HEK293 (cell line): ENCODE results near the gene QSOX1.

ENCODE experiments used
- CTCF ChIA-PET: fragments of 350-600 bp; formaldehyde crosslinking; extraction: SDS; loops from one replicate; lab custom pipeline; 2021; ENCODE audit warnings: antibody characterized with exemption; lab: Yijun Ruan, JAX
- POLR2A ChIA-PET: fragments of 300-600 bp; formaldehyde crosslinking; extraction: SDS; loops from one replicate; lab custom pipeline; 2020; ENCODE audit warnings: antibody characterized with exemption, inconsistent platforms; lab: Yijun Ruan, JAX
- H3K27ac ChIP-seq: fragments of 200-500 bp; sonication (Bioruptor generic); 2 replicates; pipeline ENCODE4 v1.5.1; 2014; ENCODE audit warnings: low read depth, low read length, control low read depth, inconsistent platforms; ENCODE audit errors: extremely low read depth
- H3K36me3 ChIP-seq, 2 experiments: fragments of 200-500 bp in 1 of 2; sonication (Bioruptor generic) in 1 of 2; 1 replicate in 1 of 2; 2 replicates in 1 of 2; pipeline ENCODE4 v1.5.1; 2014 to 2017; ENCODE audit warnings: inconsistent platforms in 2 of 2, low read length in 2 of 2; ENCODE audit not compliant: control insufficient read depth in 2 of 2, insufficient read depth in 1 of 2
- H3K4me1 ChIP-seq: fragments of 200-500 bp; sonication (Bioruptor generic); 2 replicates; pipeline ENCODE4 v1.5.1; 2014; ENCODE audit warnings: mild to moderate bottlenecking, low read length, inconsistent platforms; ENCODE audit not compliant: control insufficient read depth, insufficient read depth
- H3K4me3 ChIP-seq: 2 replicates; pipeline ENCODE4 v1.5.1; 2011; ENCODE audit warnings: low read depth, mild to moderate bottlenecking, control low read depth, low read length, moderate library complexity
- H3K9me3 ChIP-seq: fragments of 200-500 bp; sonication (Bioruptor generic); 2 replicates; pipeline ENCODE4 v1.5.1; 2014; ENCODE audit warnings: low read depth, low read length, inconsistent platforms; ENCODE audit not compliant: control insufficient read depth, insufficient read depth
- GFI1B ChIP-seq: fragments of 450-650 bp; formaldehyde crosslinking; IDR thresholded peaks from 2 replicates; pipeline ENCODE4 v1.5.1; 2016; ENCODE audit warnings: missing biosample characterization, missing genetic modification characterization
- HOXC10 ChIP-seq: sonication (generic); formaldehyde crosslinking; IDR thresholded peaks from 2 replicates; pipeline ENCODE4 v1.8.1; 2023; ENCODE audit warnings: mild to moderate bottlenecking, missing genetic modification reagents
- IKZF3 ChIP-seq: fragments of 450-650 bp; IDR thresholded peaks from 2 replicates; pipeline ENCODE4 v1.5.0; 2018; ENCODE audit warnings: missing biosample characterization, mild to moderate bottlenecking, missing genetic modification characterization, moderate library complexity
- INSM2 ChIP-seq: fragments of 450-650 bp; formaldehyde crosslinking; IDR thresholded peaks from 2 replicates; pipeline ENCODE4 v1.5.1; 2016; ENCODE audit warnings: missing biosample characterization, missing genetic modification characterization
- MYNN ChIP-seq: fragments of 450-650 bp; formaldehyde crosslinking; IDR thresholded peaks from 2 replicates; pipeline ENCODE4 v1.5.1; 2016; ENCODE audit warnings: missing biosample characterization, missing genetic modification characterization, borderline replicate concordance
- PATZ1 ChIP-seq: fragments of 450-650 bp; formaldehyde crosslinking; IDR thresholded peaks from 2 replicates; pipeline ENCODE4 v1.5.1; 2016; ENCODE audit warnings: missing biosample characterization, missing genetic modification characterization
- SP7 ChIP-seq: fragments of 450-650 bp; formaldehyde crosslinking; IDR thresholded peaks from 2 replicates; pipeline ENCODE4 v1.5.1; 2016; ENCODE audit warnings: missing biosample characterization, missing genetic modification characterization
- TRIM28 ChIP-seq: IDR thresholded peaks from 2 replicates; pipeline ENCODE4 v1.6.1; 2011; ENCODE audit warnings: low read length, control low read depth, borderline replicate concordance
- YY2 ChIP-seq: fragments of 450-650 bp; formaldehyde crosslinking; IDR thresholded peaks from 2 replicates; pipeline ENCODE4 v1.5.1; 2016; ENCODE audit warnings: missing biosample characterization, missing genetic modification characterization
- ZBTB44 ChIP-seq: fragments of 450-650 bp; IDR thresholded peaks from 2 replicates; pipeline ENCODE4 v1.5.1; 2018; ENCODE audit warnings: missing biosample characterization, mild to moderate bottlenecking, missing genetic modification characterization
- ZBTB6 ChIP-seq: fragments of 450-650 bp; formaldehyde crosslinking; IDR thresholded peaks from 2 replicates; pipeline ENCODE4 v1.5.1; 2017; ENCODE audit warnings: missing biosample characterization, missing genetic modification characterization
- ZNF157 ChIP-seq: fragments of 450-650 bp; formaldehyde crosslinking; IDR thresholded peaks from 2 replicates; pipeline ENCODE4 v1.5.1; 2016; ENCODE audit warnings: missing biosample characterization, missing genetic modification characterization
- ZNF174 ChIP-seq: fragments of 450-650 bp; formaldehyde crosslinking; IDR thresholded peaks from 2 replicates; pipeline ENCODE4 v1.5.0; 2017; ENCODE audit warnings: missing biosample characterization, mild to moderate bottlenecking, missing genetic modification characterization
- ZNF24 ChIP-seq: fragments of 450-650 bp; formaldehyde crosslinking; IDR thresholded peaks from 2 replicates; pipeline ENCODE4 v1.5.1; 2016; ENCODE audit warnings: missing biosample characterization, missing genetic modification characterization
- ZNF426 ChIP-seq: fragments of 450-650 bp; formaldehyde crosslinking; IDR thresholded peaks from 2 replicates; pipeline ENCODE4 v1.5.1; 2017; ENCODE audit warnings: missing biosample characterization, missing genetic modification characterization, mild to moderate bottlenecking, inconsistent platforms, moderate library complexity
- ZNF561 ChIP-seq: fragments of 450-650 bp; IDR thresholded peaks from 2 replicates; pipeline ENCODE4 v1.5.1; 2018; ENCODE audit warnings: missing biosample characterization, missing genetic modification characterization, borderline replicate concordance
- ZNF626 ChIP-seq: fragments of 450-650 bp; sonication (Bioruptor Pico); formaldehyde crosslinking; IDR thresholded peaks from 2 replicates; pipeline ENCODE4 v1.5.1; 2018; ENCODE audit warnings: missing biosample characterization, missing genetic modification characterization, inconsistent platforms
- ZNF629 ChIP-seq: fragments of 450-650 bp; formaldehyde crosslinking; IDR thresholded peaks from 2 replicates; pipeline ENCODE4 v1.5.1; 2017; ENCODE audit warnings: missing biosample characterization, missing genetic modification characterization
- ZNF785 ChIP-seq: fragments of 450-650 bp; formaldehyde crosslinking; IDR thresholded peaks from 2 replicates; pipeline ENCODE4 v1.5.1; 2016; ENCODE audit warnings: missing biosample characterization, missing genetic modification characterization

Gene QSOX1

GRCh38 chr1:180227861-180228647 is 73.4 kb downstream of the QSOX1 start:
- no peak overlapping the region for H3K27ac ChIP-seq
- H3K4me3 ChIP-seq: no peak overlapping the region
- ChIA-PET POLR2A (no interaction called here), CTCF (no interaction called here)
- TF ChIP-seq ZBTB44 (tag by site-specific recombination): no peak
- TF ChIP-seq HOXC10 (CRISPR knock-in tag): no peak
- no peak for TF ChIP-seq ZNF174
- no peak for TF ChIP-seq TRIM28
- no peak for TF ChIP-seq ZNF24 (tag by site-specific recombination)
- no peak for TF ChIP-seq ZNF626 (tag by site-specific recombination)
- TF ChIP-seq ZBTB6: no peak
- TF ChIP-seq MYNN (tag by site-specific recombination): no peak
- TF ChIP-seq ZNF785 (tag by site-specific recombination): no peak
- no peak for TF ChIP-seq GFI1B (tag by site-specific recombination)
- no peak for TF ChIP-seq YY2
- TF ChIP-seq PATZ1 (tag by site-specific recombination): no peak
- TF ChIP-seq SP7 (tag by site-specific recombination): no peak
- TF ChIP-seq IKZF3 (tag by site-specific recombination): no peak
- no peak for TF ChIP-seq ZNF629 (tag by site-specific recombination)
- no peak for TF ChIP-seq ZNF157 (tag by site-specific recombination)
- no peak for TF ChIP-seq ZNF426 (tag by site-specific recombination)
- no peak for TF ChIP-seq ZNF561 (tag by site-specific recombination)
- no peak for TF ChIP-seq INSM2
- H3K4me1 ChIP-seq: no peaks in the 10 kb centered on the region
- H3K9me3 ChIP-seq: no peaks in the 10 kb centered on the region
- no peaks in the 10 kb centered on the region for H3K36me3 ChIP-seq
